ENCODE results near the gene L1CAM.

L1CAM gene

DNA sequence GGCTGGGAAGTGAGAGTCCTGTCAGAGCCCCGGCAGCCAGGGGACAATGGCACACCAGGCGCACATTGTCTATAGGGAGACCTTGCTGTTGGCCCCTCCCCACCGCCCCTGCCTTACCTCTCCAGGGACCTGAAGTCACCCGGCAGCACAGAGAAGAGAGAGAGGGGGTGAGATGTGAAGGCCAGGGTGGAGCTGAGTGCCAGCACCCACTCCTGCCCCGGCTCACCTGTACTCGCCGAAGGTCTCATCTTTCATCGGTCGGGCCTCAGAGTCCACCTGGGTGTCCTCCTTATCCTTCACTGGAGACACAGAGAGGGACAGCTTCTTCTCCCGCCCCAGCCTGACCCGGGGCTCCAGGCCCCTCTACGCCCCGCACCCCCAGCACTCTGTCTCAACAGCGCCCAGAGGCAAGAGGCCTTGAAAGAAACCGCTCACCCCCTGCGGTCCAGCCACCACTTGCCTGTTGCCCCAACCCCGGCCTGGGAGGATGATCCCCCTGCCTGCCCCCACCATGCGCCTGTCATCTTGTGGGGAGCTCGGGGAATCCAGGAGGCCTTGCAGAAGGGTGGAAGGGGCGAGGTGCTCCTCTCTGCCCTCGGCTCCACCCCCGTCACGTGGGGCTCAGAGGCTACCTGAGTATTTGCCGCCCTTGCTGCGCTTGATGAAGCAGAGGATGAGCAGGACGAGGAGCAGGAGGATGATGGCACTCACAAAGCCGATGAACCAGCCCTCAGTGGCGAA is 22.6 kb downstream of the L1CAM start:
- DNase-seq (ENCODE audit: low read depth): no peak
- H3K4me3 ChIP-seq (ENCODE audit: low read depth, low read length): no peak overlapping the region
- TF ChIP-seq, protein P1, sequence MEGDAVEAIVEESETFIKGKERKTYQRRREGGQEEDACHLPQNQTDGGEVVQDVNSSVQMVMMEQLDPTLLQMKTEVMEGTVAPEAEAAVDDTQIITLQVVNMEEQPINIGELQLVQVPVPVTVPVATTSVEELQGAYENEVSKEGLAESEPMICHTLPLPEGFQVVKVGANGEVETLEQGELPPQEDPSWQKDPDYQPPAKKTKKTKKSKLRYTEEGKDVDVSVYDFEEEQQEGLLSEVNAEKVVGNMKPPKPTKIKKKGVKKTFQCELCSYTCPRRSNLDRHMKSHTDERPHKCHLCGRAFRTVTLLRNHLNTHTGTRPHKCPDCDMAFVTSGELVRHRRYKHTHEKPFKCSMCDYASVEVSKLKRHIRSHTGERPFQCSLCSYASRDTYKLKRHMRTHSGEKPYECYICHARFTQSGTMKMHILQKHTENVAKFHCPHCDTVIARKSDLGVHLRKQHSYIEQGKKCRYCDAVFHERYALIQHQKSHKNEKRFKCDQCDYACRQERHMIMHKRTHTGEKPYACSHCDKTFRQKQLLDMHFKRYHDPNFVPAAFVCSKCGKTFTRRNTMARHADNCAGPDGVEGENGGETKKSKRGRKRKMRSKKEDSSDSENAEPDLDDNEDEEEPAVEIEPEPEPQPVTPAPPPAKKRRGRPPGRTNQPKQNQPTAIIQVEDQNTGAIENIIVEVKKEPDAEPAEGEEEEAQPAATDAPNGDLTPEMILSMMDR (IDR thresholded peaks at IDR 0.05; ENCODE audit: low read depth, low read length, missing control alignments): no peak

DNA sequence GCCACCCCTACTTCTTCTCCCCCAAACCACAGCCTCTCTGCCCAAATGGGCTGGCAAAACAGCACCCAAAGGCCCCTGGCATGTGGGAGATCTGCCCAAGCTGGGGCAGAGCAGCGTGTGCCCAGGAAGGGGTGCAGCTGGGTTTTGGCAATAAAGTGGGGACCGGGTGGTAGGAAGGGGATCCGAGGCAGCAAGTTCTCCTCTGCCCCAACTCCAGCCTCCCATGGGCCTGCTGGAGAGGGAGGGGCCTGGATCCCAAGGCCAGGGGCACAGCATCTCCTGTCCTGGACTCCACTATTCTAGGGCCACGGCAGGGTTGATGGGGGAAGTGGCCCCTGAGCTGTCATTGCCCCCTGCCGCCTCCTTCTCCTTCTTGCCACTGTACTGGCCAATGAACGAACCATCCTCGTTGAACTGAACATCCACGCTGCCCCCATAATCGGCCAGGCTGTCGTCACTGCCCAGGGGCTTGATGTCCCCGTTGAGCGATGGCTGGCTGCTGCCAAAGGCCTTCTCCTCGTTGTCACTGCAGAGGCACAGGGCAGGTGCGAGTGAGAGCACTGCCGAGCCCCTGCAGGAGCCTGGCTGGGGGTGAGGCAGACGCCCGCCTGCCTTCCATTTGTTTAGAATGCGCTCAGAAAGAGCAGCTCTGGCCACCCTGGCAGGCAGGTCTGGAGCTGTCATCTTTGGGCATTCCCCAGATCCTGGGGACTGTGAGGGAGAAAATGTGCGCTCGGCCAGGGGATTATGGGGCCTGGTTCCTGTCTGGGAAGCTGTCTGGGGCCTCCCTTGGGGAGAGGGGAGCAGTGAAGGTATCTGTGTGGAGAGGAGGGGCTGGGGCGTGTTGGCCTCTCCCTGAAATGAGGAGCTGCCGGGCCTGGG is 23.4 kb downstream of the L1CAM start:
- TF ChIP-seq, protein P1 (IDR thresholded peaks at IDR 0.05; ENCODE audit: low read depth, low read length, missing control alignments): no peak
- no peak for DNase-seq (ENCODE audit: low read depth)

DNA sequence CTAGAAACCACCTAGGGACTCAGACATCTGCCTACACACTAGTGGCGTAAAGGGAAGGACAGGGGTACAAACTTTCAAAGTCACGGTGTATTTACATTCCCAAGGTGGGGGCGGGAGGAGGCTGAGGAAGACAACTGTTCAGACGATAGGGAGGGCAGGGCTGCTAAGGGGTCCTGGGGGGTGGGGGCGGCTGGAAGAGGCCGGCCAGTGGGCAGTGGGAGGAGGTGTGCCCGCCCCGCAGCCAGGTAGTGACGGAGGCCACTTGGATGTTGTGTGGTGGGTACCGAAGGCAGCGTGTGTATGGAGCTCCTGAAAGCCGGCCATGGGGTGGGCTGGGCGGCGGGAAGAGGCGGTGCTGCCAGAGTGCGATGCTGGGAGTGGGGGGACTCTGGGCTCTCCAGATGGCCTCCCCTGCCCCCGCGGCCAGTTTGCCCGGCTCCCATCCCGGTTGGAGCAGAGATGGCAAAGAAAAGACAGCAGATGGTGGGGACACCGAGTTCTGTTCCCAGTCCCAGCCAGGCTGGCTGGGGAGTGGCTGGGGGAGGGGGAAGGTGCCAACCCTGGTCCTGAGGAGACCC is 24.2 kb downstream of the L1CAM start:
- TF ChIP-seq, protein P1 (IDR thresholded peaks at IDR 0.05; ENCODE audit: low read depth, low read length, missing control alignments): no peak
- no peak for DNase-seq (ENCODE audit: low read depth)

More for the DNA sequence above, 23.4 kb downstream of the L1CAM start:
- H3K4me3 ChIP-seq (ENCODE audit: low read depth, low read length): no peak overlapping the region

DNA sequence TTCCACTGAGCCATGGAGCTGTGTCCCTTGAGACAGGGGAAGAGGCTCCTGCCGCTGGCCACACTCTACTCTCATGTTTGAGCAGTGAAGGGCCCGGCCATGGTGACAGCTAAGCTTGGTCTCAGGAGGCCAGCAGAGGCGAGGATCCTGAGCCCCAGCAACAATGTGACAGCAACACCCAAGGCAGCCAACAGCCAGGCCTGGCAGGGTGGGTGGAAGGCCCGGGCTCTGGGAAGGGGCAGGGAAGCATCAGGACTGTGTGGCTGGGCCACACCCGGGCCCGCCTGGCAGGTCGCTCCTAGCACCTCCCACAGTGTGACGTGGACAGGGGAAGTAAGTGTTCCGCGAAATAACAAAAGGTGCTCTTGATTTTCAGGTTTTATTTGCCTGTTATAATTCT is 24.8 kb downstream of the L1CAM start:
- H3K4me3 ChIP-seq (ENCODE audit: low read depth, low read length): no peak overlapping the region
- no peak for DNase-seq (ENCODE audit: low read depth)
- TF ChIP-seq, protein P1 (IDR thresholded peaks at IDR 0.05; ENCODE audit: low read depth, low read length, missing control alignments): no peak

More for the DNA sequence above, 24.2 kb downstream of the L1CAM start:
- no peak overlapping the region for H3K4me3 ChIP-seq (ENCODE audit: low read depth, low read length)

DNA sequence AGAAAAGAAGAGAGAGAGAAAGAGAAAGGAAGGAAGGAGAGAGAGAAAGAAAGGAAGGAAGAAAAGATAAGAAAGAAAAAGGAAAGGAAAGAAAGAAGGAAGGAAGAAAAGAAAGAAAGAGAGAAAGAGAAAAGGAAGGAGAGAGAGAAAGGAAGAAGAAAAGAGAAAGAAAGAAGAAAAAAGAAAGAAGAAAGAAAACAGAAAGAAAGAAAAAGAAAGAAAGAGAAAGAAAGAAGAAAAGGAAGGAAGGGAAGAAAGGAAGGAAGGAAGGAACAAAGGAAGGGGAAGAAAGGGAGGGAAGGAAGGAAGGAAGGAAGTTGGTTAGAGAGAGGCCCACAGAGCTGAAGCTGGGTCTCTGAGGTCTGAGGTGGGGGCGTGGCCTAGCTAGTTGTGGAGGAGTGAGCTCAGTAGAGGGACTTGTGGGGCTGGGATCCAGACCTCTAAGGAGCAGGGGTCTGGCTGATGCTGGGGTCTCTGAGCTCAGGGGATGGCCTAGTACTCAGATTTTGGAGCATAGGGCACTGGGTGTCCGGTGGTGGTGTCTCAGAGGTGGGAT is 28.5 kb downstream of the L1CAM start:
- TF ChIP-seq, protein P1 (IDR thresholded peaks at IDR 0.05; ENCODE audit: low read depth, low read length, missing control alignments): no peak
- DNase-seq (ENCODE audit: low read depth): no peak
- H3K4me3 ChIP-seq (ENCODE audit: low read depth, low read length): no peak overlapping the region

DNA sequence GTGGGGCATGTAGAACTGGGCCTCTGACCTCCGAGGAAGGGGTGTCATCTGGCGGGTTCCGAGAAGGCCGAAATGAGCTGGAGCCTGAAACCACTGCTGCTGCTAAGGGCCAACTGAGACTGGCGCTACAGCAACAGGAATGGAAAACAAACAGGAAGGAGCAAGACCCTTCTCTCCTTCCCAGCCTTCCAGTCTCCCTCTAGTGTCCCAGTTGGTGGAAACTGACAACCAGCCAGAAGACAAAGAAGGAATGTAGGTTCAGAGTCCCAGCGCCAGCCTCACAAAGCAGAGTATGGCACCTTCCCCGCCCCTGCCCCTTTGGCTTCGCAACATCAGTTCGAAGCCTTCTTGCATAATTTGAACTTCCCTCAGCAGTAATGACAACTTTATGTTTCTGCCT is 31.3 kb downstream of the L1CAM start:
- TF ChIP-seq, protein P1 (IDR thresholded peaks at IDR 0.05; ENCODE audit: low read depth, low read length, missing control alignments): no peak

More for the DNA sequence above, 31.3 kb downstream of the L1CAM start:
- no peak overlapping the region for H3K4me3 ChIP-seq (ENCODE audit: low read depth, low read length)
- DNase-seq (ENCODE audit: low read depth): no peak

Measured in GM12864 (cell line).